Inflammatory macrophage treated with lipopolysaccharide for 4 hours (primary cell): ENCODE results near the gene TASL.
"Not testable (repeated sequence)": the region's sequence is repeated elsewhere in the genome, so short reads cannot be mapped to it uniquely, and the experiment has no call there.

ENCODE experiments used
- DNase-seq: peaks from one replicate; pipeline ENCODE4 v3.0.0-alpha.2; 2020

TASL gene

GRCh38 chrX:30577362-30577991, at the start of gene TASL:
TASL (minus strand) TSS chrX:30577766; CDS start chrX:30560355, 17,411 bp downstream.
- DNase-seq: peak; percentile 80

GRCh38 chrX:30626402-30626801, 48.8 kb upstream of the TASL start:
- DNase-seq: no peak

DNA sequence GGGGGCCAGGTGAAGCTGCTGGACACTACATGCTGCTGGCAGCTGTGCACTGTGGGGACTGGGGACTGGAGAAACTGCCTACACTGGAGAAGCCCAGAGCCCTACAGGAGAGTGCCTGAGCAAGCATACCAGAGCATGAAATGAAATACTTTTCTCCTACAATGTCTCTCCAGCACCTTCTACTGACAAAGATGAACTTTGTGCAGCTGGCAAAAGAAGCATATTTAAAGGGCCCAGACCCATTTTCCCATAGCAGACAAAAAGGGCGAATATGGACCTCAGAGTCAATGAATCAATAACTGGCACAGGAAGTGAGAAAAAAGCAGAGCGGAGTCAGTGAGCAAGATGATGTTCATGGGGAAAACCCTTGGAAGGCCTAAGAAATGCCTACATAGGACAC, 44.8 kb upstream of the TASL start:
- no peak for DNase-seq

GRCh38 chrX:30620980-30621618, 43.5 kb upstream of the TASL start:
- peak; percentile 83 for DNase-seq

- no peak for DNase-seq
Observed at GRCh38 chrX:30620125-30620524, 42.6 kb upstream of the TASL start.

GRCh38 chrX:30618160-30618765, 40.7 kb upstream of the TASL start:
- peak; percentile 52 for DNase-seq

DNA sequence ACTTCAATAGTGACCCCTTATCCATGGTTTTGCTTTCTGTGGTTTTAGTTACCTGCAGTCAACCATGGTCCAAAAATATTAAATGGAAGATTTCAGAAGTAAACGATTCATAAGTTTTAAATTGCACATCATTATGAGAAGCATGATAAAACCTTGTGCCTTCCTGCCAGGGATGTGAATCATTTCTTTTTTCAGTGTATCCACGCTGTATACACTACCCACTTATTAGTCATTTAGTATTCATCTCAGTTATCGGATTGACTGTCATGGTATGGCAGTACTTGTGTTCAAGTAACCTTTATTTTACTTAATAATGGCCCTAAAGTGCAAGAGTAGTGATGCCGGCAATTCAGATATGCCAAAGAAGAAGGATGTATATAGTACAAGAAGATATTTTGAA, 37.7 kb upstream of the TASL start:
- DNase-seq: peak; percentile 62

DNA sequence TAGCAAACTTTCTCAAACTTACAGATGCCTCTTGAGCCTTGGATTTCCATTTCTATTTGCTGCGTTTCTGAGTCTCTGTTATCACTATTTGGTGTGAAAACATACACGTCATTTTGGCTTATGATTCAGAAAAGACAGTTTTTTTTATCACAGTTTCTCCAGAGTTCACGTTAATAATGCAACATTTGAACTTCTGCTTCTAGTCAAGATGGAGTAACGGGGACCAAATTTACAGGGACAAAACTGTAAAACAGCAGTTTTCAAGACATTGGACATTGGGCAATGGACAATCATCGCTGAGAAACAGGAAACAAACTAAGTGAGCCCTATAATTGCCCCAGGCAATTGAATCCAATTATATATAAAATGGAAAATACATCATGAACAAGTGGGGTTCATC, 36.2 kb upstream of the TASL start:
- DNase-seq: peak; percentile 91

GRCh38 chrX:30612250-30612655, 34.7 kb upstream of the TASL start:
- DNase-seq: no peak

DNA sequence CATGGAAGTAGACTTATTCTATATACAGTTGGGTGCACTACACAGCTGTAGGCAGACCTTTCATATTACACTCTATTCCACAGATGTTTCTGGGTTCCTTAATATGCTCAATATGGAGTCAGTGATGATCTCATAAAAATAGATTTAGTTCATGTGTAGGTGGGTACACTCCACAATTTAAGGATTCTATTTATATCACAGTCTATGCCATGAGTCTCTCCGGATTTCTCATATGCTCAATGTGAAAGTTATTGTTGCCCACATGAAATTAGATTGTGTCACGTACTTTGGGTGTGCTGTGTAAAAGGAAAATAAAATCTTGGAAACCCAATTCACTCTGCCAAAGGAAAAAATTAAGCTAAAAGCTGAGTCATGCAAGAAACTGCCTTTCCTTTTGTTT, 32.5 kb upstream of the TASL start:
- DNase-seq: peak; percentile 63

DNA sequence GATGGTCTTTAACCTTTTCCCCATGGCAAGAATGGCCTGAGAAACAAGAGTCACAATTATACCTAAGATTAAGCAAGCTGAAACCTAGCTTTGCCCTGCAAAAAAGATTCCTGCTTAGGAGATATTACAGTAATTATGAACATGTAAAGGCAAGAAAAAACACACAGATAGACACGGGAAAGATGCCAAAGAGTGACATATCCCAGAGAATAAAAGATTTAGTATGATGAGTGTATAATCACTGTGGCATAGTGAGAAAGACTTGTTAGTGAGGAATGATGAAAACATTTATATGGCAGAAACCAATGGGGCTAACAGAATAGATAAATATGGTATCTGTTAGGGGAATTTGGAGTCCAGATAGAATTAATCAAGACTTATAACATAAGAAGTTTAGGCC, 29.6 kb upstream of the TASL start:
- DNase-seq: no peak

GRCh38 chrX:30600269-30601176, 23.0 kb upstream of the TASL start:
- DNase-seq: not testable (repeated sequence)

- DNase-seq: peak; percentile 77
Observed at GRCh38 chrX:30597216-30598012, 19.8 kb upstream of the TASL start.

- DNase-seq: no peak
Observed at GRCh38 chrX:30593440-30594200, 16.1 kb upstream of the TASL start.

- DNase-seq: peak; percentile 68
Observed at GRCh38 chrX:30592831-30593230, 15.3 kb upstream of the TASL start.

DNA sequence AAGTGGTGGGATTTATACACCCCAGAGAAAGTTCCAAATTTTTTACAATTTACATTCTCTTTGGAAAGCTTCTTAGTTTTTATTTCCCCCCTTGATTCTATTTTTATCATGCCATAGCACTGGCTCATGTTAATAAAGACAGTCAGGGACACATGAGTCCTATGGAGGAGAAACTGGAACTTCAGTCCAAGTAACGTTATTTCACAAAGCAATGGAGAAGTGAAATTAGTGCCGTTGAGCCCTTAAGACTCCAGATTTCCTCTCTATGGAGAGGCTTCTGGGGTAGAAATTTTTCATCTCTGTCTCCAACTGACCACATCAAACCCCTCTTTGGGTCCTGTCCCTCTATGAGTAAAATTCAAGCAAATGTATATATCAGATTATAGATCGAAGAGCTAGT, 12.8 kb upstream of the TASL start:
- DNase-seq: peak; percentile 80

DNA sequence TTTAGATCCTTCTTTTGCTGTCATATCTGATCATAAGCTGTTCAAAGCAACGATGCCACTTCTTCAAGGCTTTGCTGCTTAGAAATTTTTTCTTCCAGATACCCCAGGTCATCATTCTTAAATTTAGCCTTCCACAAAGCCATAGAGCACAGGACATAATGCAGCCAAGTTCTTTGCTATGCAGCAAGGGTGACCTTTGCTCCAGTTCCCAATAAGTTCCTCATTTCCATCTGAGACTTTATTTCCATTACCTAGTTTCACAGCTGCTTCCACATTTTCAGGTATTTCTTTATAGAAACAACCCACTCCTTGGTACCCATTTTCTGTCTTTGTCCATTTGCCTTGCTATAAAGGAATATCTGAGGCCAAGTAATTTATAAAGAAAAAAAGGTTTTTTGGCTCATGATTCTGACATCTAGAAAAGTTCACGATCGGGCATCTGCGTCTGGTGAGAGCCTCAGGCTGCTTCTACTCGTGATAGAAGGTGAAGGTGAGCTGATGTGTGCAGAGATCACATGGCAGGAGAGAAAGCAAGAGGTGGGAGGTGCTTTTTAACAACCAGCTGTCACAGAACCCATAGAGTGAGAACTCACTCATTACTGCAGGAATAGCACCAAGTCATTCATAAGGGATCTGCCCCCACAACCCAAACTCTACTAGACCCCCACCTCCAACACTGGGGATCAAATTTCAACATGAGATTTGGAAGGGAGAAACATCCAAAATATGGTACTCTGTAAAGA, 11.8 kb upstream of the TASL start:
- DNase-seq: peak; percentile 62

- DNase-seq: no peak
Observed at GRCh38 chrX:30586516-30586915, 8.9 kb upstream of the TASL start.

DNA sequence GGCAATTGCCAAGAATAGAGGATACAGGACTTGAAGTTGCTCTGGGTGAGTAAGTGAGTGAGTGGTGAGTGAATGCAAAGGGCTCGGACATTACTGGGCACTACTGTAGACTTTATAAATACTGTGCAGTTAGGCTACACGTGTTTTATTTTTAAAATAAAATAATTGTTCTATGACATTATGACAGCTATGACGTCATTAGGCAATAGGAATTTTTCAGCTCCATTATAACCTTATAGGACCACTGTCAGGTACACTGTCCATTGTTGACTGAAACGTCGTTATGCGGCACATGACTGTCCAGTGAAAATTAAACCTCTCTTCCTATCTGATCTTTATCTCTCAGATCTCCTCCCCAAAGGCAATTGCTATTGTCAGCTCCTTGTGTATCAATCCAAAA, 5.1 kb upstream of the TASL start:
- no peak for DNase-seq

- DNase-seq: no peak
Observed at GRCh38 chrX:30580641-30581040, 3.1 kb upstream of the TASL start.

- no peak for DNase-seq
Observed at GRCh38 chrX:30576881-30577280, 685 bp downstream of the TASL start.
